Spleen (tissue), 7 donors: ENCODE results near the gene CPD.

Source experiments
- CTCF ChIP-seq, 11 experiments: fragments of 200-600 bp in 7 of 11; fragments of 450-650 bp in 4 of 11; sonication (generic) in 4 of 11; IDR thresholded peaks in 8 of 11; conservative IDR thresholded peaks in 3 of 11; 1 replicate in 7 of 11; 2 replicates in 4 of 11; pipeline versions ENCODE4 v1.4.0 to v1.8.0; 2016 to 2021; ENCODE audit warnings: antibody characterized with exemption in 11 of 11, inconsistent platforms in 4 of 11, mild to moderate bottlenecking in 1 of 11
- POLR2A ChIP-seq, 3 donors: fragments of 450-650 bp; IDR thresholded peaks; one replicate each; pipeline ENCODE4 v1.5.1; 2017; ENCODE audit warnings: antibody characterized with exemption in 3 of 3, mild to moderate bottlenecking in 1 of 3
- POLR2AphosphoS5 ChIP-seq, 3 donors: sonication (generic); formaldehyde crosslinking; IDR thresholded peaks; one replicate each; pipeline ENCODE4 v1.5.1; 2017; ENCODE audit warnings: antibody characterized with exemption in 3 of 3
- donor health status: DM: no; HTN: no; CAD: no; lungs with moderate emphysema.
- donor health status: DM: no; HTN: no; CAD: no.
- donor health status: DM: no; HTN: no; CAD: no.

DNA sequence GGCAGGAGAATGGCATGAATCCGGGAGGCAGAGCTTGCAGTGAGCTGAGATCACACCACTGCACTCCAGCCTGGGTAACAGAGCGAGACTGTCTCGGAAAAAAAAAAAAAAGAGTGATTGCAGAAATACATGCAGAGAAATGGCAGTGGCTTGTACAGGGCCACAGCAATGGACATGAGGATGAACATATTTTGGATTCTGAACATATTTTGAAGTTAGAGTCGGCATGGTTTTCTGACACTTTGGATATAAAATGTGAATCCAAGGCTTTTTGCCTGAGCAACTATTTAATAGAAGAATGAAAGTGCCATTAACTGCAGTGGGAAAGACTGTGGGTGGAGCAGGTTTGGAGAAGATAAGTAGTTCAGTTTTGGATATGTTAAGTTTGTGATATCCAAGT is 35.8 kb downstream of the CPD start:
- TF ChIP-seq POLR2A (IDR thresholded peaks at IDR 0.05) (no peak), POLR2AphosphoS5 (IDR thresholded peaks at IDR 0.05) (no peak), CTCF (IDR thresholded peaks at IDR 0.05 in 8 of 11, conservative IDR thresholded peaks at IDR 0.05 in 3 of 11) (no peak)
